ENCODE measurements around the gene CTXN1.

GRCh38 chr19:7926727-7927604 is 1.0 kb upstream of the CTXN1 start:
- TF ChIP-seq CTCF (conservative IDR thresholded peaks at IDR 0.05 in 1 of 2, IDR thresholded peaks at IDR 0.05 in 1 of 2; ENCODE audit: low read depth in 1 of 2, low read length in 2 of 2) (no peak), EZH2 (IDR thresholded peaks at IDR 0.05; ENCODE audit: low read length, missing control alignments) (no peak)
